Nephron progenitor cell (in vitro differentiated cells): ENCODE results near the gene FAM53B.

ENCODE experiments used
- DNase-seq: peaks from one replicate; pipeline ENCODE4 v3.0.0; 2021
- H3K27ac Mint-ChIP-seq: 2 replicates; pipeline ENCODE4 v1.8.0; 2021; ENCODE audit warnings: mild to moderate bottlenecking, moderate library complexity, mixed read lengths
- H3K27me3 Mint-ChIP-seq: 2 replicates; pipeline ENCODE4 v1.8.0; 2021; ENCODE audit warnings: mild to moderate bottlenecking, low read depth, mixed read lengths; ENCODE audit not compliant: poor library complexity
- H3K36me3 Mint-ChIP-seq: 2 replicates; pipeline ENCODE4 v1.8.0; 2021; ENCODE audit warnings: low read depth, mixed read lengths
- H3K4me1 Mint-ChIP-seq: 2 replicates; pipeline ENCODE4 v1.8.0; 2021; ENCODE audit warnings: mixed read lengths
- H3K4me3 Mint-ChIP-seq: 2 replicates; pipeline ENCODE4 v1.8.0; 2021; ENCODE audit warnings: mild to moderate bottlenecking, moderate library complexity, mixed read lengths
- H3K9me3 Mint-ChIP-seq: 2 replicates; pipeline ENCODE4 v1.8.0; 2021; ENCODE audit warnings: mild to moderate bottlenecking, moderate library complexity, mixed read lengths
- TF ChIP-seq, protein P1 (sequence below): fragments of 200-600 bp; sonication (generic); IDR thresholded peaks from 2 replicates; pipeline ENCODE4 v1.5.0; 2021; ENCODE audit warnings: antibody characterized with exemption

Gene FAM53B

DNA sequence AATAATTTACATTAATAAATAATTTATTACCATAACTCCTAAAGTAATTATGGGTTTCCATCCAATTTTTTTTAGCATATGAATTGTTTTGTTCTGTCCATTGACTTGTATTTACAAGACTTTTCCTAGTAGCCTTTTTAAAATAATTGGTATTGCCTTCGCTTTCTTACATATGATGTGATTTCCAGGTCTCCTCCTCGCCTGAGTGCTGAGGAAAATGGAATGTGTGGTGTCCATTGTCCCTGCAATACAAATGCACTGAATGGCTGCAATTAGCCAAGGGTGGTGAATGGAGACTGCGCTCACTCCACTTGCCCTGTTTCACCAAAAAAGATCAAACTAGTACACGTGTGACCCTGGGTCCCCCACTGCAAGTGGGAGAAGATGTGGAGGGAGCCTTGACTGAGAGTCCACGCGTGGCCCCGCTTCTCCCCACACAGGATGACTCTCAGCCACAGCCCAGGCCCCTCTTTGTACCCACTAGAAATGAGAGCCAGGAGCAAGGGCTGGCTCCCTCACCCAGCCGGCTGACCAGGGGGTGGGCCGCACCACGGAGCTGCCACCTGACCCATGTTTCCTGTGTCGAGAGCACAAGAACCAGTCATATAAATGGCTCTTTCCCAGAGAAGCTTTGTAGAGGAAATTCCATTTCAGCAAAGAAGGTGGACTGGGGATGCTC lies 52.6 kb downstream of the FAM53B start:
- TF ChIP-seq, protein P1, sequence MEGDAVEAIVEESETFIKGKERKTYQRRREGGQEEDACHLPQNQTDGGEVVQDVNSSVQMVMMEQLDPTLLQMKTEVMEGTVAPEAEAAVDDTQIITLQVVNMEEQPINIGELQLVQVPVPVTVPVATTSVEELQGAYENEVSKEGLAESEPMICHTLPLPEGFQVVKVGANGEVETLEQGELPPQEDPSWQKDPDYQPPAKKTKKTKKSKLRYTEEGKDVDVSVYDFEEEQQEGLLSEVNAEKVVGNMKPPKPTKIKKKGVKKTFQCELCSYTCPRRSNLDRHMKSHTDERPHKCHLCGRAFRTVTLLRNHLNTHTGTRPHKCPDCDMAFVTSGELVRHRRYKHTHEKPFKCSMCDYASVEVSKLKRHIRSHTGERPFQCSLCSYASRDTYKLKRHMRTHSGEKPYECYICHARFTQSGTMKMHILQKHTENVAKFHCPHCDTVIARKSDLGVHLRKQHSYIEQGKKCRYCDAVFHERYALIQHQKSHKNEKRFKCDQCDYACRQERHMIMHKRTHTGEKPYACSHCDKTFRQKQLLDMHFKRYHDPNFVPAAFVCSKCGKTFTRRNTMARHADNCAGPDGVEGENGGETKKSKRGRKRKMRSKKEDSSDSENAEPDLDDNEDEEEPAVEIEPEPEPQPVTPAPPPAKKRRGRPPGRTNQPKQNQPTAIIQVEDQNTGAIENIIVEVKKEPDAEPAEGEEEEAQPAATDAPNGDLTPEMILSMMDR: no peak

DNA sequence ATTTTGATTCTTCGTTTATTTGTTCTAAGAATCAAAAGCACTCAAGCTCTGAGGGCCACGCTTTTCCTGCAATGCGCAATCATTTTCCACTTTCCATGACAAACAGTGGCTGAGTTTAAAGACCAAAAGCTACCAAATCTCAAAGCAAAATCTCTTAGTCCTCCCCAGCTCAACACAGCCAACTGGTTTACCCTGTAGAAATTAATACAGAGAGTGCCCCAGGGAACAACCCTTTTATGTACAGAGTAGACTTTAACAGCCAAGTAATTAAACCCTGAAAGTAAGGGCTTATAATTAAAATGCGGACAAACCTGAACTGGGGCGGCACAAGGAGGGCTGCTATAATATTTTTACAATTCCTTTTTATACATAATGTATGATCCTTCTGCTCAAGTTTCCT lies 53.2 kb downstream of the FAM53B start:
- H3K27me3 Mint-ChIP-seq: no peaks in the 10 kb centered on the region
- DNase-seq: no peak
- H3K4me1 Mint-ChIP-seq: peaks cover 52% of the 10 kb centered on the region
- no peaks in the 10 kb centered on the region for H3K9me3 Mint-ChIP-seq
- peaks cover 27% of the 10 kb centered on the region for H3K36me3 Mint-ChIP-seq
- no peak overlapping the region for H3K4me3 Mint-ChIP-seq
- TF ChIP-seq, protein P1: no peak
- H3K27ac Mint-ChIP-seq: no peak overlapping the region

More for the DNA sequence above, 52.6 kb downstream of the FAM53B start:
- Mint-ChIP-seq H3K9me3 (no peaks in the 10 kb centered on the region), H3K27me3 (no peaks in the 10 kb centered on the region), H3K36me3 (peaks cover 27% of the 10 kb centered on the region), H3K27ac (peak overlapping the region; percentile 33), H3K4me1 (peaks cover 58% of the 10 kb centered on the region), H3K4me3 (no peak overlapping the region)
- DNase-seq: no peak

DNA sequence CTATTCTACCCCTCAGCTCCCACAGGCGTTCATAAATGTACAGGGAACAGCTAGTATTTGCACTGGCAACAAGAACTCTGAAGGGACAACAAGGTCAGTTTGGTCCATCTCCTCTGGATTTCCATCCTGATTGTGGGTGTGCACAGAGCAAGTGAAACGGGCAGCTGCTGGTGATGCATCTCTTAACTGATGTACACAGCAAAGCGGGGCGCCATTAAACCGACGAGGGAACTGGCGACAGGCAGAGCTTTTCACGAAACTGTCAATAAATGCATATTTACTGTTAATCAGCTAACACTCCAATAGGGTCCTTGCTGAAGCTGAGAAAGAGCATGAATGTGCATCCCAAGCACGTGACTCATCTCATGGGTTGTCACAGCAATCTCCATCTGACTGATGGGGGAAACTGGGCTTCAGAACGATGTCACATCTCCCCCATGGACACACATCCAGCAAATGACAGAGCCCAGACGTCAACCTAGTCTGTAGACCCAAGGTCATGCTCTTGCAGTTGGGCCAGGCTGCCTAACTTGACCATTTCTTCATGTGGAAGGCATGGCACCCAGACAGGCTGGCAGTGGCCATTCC lies 54.2 kb downstream of the FAM53B start:
- H3K9me3 Mint-ChIP-seq: no peaks in the 10 kb centered on the region
- DNase-seq: no peak
- H3K27me3 Mint-ChIP-seq: no peaks in the 10 kb centered on the region
- peaks cover 42% of the 10 kb centered on the region for H3K4me1 Mint-ChIP-seq
- no peak overlapping the region for H3K27ac Mint-ChIP-seq
- H3K36me3 Mint-ChIP-seq: peaks cover 22% of the 10 kb centered on the region
- TF ChIP-seq, protein P1: no peak
- no peak overlapping the region for H3K4me3 Mint-ChIP-seq

DNA sequence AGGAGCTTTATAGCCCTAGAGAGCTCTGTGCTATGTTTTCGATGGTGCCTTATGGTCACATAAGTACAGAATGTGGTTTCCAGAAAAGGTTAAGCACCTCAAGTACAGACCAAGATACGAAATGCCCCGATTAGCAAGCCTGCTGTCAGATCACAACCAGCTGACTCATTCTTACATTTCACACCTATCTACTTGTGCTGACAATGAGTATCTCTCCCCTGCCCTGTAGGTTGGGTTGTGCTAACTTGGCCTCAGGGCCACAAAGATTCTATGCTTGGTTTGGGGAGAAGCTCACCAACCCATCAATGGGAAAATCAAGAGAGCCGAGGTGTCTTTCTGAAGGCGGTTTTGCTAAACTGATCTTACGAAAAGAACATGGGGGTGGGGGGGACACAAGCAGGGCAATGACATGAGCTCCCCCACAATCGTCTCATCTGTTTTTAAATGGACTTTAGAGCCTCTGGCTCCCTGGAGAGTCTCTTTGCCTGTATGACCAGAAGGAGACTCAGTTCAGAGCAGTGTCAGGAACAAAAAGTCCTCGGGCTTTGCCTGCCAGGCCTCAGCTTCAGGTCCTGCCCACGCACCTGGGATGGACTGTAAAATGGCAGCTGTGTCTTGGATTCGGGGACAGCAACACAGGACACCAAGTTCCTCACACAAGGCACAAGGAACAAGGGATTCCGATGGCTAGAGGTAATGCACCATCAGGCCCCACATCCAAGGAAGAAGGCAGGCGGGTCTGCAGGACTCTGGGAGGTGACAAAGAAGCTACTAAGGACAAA lies 55.1 kb downstream of the FAM53B start:
- no peak overlapping the region for H3K27ac Mint-ChIP-seq
- DNase-seq: no peak
- no peaks in the 10 kb centered on the region for H3K9me3 Mint-ChIP-seq
- peaks cover 33% of the 10 kb centered on the region for H3K4me1 Mint-ChIP-seq
- H3K27me3 Mint-ChIP-seq: no peaks in the 10 kb centered on the region
- TF ChIP-seq, protein P1: no peak
- peaks cover 22% of the 10 kb centered on the region for H3K36me3 Mint-ChIP-seq
- no peak overlapping the region for H3K4me3 Mint-ChIP-seq

DNA sequence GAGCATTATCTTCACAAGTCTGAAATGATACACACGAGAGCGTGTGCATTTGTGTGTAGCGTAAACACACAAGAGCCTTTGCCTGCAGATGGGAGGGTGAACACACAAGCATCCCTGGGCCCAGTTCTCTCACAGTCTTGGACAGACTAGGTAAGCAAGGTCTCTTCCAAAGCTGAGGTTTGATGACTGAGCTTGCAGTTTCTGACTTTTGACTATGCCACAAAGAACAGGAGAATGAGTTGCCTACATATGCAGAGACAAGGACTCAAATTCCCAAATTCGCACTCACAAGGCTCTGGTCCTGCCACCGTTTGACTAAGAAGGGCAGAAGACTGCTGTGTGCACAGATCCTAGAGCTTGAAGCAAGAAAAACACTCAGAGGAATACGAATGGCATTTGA lies 55.8 kb downstream of the FAM53B start:
- TF ChIP-seq, protein P1: no peak
- peaks cover 26% of the 10 kb centered on the region for H3K4me1 Mint-ChIP-seq
- no peak for DNase-seq
- no peaks in the 10 kb centered on the region for H3K9me3 Mint-ChIP-seq
- no peaks in the 10 kb centered on the region for H3K27me3 Mint-ChIP-seq
- no peak overlapping the region for H3K4me3 Mint-ChIP-seq
- H3K36me3 Mint-ChIP-seq: peaks cover 23% of the 10 kb centered on the region
- H3K27ac Mint-ChIP-seq: no peak overlapping the region
